Measurements from ENCODE around the gene IL22RA1.

Gene IL22RA1

DNA sequence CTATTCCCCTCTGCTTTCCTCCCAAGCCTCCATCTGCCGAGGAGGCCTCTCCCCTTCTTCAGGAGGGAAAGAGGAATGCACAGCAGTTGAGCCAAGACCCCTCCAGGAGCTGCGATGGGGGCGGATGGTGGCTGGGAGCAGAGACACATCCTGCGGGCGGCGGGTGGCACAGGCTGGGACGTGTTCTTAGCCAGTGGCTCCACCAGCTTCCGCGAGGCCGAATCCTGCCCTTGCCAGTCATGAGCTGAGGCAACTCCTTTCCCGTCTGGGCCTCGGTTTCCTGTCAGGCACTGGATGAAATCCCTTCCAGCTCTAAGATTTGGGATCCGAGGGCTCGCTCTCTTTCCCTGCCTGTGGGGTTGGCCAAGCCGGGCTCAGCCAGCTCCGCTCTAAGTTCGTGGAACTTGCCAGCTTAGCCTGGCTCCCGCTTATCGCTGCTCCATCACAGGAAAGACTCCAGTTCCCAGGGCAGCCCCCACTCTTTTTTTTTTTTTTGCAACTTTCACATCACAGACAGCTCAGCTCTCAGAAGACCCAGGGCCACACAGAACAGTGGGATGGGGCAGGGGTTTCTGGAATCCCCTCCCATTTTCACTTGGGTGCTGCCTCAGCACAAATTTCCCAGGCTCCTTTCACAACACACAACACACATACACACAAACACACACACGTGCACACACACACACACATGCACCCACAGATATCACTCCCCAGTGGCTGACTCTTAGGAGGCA lies 31.5 kb downstream of the IL22RA1 start:
- DNase-seq = no peak

DNA sequence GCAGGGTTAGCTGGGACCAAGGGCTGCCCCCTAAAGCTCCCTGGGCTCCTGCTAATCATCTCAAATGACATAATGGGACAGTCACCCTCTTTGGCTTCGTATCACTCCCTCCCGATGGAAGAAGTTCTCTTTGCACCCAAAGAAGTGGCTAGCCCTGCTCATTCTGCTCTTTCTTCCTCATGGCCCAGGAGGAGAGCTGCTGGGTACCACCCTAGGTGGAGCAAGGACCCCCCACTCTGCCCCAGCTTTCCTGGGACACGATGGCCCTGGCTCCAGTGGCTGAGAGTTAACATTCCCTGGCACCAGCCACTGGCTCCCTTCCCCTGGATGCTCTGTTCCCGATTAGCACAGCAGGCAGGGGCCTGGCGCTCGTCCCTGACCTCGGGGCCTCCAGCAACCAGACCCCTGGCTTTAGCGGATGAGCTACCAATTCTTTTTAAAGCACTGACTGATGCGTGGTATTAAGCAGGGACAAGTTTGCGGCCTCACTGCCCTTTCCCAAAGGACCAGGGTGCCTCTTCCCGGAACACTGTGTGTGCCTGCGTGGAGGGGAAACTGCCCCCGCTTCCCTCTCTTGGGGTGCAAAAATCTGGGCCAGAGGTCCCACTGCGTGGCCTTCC lies 32.2 kb downstream of the IL22RA1 start:
- DNase-seq = no peak

GRCh38 chr1:24109686-24110475 lies 33.1 kb downstream of the IL22RA1 start:
- DNase-seq = no peak

DNA sequence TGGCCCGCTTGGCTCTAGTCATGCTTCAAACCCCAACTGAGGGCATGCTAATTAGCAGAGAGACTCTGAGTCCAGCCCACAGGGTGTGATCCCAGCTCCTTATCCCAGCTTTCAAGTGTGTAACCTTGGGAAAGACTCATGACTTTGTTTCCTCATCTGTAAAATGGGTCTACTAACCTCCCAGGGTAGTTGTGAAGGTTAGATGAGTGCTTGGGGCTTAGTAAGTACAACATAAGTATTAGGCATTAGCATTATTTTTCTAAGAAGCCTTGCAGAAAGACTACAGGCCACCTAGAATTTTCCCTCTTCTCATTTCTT lies 33.8 kb downstream of the IL22RA1 start:
- no peak for DNase-seq

GRCh38 chr1:24108334-24109165 lies 34.4 kb downstream of the IL22RA1 start:
- DNase-seq = no peak

DNA sequence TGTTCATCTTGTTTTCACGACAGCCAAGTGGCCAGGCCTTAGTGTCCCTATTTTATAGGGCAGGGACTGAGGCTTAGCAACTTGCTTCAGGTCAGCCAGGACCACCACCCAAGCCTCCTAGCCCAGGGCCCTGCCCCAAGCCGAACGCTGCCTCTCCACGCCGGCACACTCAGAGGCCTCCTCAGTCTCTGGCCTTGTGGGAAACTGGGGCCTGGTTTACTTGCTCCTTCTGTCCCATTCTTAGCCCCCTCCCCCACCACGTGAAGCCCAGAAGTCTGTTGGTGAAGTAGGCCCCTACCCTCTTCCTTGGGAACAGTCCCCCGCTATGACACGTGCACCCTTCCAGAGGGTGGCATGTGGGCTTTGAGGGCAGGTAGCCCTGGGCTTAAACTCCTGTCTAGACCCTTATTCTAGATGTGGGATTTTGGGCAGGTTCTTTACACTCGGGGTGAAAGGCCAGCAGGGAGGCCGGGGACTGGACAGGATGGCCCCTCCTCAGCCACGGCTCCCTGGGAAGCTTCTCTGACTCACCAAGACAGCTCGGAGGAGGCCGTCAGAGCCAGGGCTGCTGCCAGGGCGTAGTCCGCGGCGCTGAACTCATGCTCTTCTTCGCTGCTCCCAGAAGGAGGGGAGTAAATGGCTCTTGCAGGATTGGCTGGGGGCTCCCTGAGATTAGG lies 35.3 kb downstream of the IL22RA1 start:
- DNase-seq = no peak

DNA sequence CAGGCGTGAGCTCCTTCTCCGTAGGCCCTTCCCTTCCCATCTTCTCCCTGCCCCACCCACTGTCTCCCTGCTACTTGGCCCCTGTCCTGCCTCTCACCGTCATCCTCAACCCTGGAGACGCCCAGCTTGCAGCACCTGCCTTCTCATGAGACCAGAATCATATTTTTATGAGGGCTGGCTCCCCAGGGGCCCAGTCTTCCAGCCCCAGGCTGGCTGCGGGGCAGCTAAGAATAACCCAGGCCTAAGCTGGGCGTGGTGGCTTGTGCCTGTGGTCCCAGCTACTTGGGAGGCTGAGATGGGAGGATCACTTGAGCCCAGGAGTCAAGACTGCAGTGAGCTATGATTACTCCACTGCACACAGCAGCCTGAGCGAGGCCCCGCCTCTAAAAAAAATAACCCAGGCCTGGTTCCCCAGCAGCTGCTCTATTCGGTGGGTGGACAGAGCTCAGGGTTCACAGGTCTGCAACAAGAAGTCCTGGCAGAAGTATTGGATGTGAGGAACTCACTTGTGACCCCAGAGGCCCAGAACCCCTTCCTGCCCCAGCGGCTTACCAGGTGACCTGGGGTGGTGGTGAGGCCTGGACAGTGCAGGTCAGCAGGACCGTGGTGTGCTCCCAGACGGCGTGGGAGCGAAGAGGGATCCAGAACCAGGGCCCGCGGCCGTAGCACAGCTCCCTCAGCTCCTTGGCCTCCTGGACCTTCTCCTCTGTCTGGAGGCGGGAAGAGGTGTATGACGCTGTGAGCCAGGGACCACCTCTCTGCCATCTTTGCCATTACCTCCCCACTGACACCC lies 37.4 kb downstream of the IL22RA1 start:
- DNase-seq = no peak

DNA sequence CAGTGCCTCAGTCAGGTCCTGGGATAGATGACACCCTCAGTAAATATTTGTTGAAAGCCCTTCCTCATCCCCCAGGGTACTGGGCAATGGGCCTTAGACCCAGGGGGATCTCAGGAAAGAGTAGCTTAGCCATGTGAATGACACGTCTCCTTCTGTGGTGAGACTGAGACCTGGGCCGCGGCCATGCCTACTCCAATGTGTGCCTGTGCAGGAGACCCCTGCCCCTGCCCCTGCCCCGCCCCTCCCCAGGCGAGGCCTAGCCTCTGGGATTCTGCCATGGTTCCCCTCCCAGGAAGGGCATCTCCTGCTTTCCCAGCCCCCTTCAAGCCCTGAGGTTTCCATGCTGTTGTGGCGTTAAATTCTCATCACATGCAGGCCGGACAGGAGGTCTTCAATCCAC lies 38.1 kb downstream of the IL22RA1 start:
- DNase-seq = no peak

GRCh38 chr1:24103879-24104278 lies 39.1 kb downstream of the IL22RA1 start:
- DNase-seq = no peak

DNA sequence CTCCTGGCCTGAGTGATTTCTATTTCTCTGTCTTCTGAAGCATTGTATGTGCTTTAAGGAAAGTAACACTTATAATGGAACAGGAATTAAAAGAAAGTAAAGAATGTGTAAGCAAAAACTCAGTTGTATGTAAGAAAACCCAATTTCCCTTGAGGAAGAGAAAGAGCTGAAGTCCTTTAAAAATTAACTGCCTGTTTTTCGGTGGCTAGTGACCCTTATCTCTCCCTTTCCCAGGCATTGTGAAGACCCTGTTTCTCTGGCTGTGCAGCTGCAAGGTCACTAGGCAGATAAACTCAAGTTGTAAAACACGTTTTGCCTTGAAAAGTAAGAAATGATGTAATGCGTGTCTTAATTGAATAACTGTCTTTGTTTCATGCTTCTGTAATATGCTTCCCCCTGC lies 39.5 kb downstream of the IL22RA1 start:
- no peak for DNase-seq

DNA sequence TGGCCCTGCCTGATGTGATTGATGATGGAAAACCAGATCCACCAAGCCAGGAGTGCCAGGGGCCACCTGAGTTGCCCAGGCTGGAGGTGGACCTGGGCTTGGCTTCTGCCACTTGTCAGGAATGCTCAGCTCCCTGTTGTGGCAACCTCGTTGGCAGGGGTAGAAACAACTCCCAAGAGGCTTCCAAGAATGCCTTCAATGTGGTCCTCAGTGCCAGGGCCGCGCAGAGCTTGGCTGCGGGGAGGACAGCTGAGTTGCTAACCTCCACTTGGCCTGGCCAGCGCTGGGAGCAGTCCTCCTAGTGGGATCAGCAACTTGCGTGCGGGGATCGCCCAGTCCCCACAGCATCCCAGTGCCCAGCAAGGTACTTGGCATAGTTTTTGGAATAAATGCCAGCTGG lies 40.0 kb downstream of the IL22RA1 start:
- no peak for DNase-seq

DNA sequence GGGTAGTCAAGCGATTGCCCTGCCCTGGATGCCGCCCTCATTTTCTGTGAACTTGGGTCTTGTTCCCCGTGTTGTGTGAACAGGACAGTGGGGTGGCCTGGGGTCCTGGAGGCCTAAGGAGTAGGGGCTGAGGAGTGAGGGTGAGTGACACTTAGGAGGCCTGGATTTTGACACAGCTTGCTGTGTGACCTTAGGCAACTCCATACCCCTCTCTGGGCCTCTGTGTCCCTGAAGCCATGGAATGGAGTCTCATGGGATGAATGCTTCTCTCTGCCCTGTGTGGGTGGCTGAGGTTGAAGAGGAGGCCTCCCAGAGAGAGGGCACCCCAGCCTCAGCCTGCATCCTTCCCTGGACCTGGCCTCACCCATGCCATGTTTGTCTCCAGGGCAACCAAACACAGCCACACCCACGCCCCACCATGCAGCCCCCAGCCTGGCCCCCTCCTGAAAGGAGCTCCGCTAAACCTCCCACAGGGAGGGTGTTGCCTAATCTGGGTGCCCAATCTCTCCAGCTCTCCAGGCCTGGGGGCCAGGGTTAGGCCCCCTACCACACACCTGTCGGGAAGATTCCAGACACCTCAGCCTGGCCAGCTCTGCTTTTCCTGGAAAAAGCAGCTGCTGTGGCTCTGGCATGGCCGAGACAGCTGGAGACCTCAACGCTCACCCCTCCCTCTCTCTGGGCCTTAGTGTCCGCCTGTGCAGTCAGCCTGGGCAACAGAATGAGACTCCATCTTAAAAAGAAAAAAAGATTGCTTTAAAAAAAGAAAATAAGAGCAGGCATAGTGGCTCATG lies 40.9 kb downstream of the IL22RA1 start:
- DNase-seq = no peak

DNA sequence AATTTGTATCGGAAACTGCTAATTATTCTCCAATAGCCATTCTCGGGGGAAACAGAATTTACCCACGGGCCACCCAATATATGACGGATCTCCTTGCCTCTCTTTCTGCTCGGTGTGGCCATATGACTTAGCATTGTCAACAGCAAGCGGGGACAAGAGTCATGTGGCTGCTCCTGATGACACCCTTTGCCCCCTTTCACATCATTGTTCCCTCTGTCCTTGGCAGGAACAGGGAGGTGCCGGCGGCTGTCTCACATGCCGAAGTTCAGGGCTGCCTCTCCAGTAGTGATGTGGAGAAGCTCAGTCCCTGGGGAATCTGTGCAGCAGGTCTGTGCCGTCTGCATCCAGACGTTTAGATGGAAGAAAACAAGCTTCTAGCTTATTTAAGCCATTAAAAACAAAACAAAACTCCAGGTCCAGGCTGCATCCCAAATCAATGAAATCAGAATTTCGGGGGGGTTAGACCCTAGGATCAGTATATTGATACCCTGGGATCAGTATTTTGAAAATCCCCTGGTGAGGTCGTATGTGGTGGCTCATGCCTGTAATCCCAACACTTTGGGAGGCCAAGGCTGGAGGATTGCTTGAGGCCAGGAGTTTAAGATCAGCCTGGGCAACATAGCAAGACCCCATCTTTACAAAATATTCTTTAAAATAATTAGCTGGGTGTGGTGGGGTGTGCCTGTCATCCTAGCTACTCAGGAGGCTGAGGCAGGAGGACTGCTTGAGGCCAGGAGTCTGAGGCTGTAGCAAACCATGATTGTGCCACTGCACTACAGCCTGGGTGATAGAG lies 41.8 kb downstream of the IL22RA1 start:
- DNase-seq = no peak

DNA sequence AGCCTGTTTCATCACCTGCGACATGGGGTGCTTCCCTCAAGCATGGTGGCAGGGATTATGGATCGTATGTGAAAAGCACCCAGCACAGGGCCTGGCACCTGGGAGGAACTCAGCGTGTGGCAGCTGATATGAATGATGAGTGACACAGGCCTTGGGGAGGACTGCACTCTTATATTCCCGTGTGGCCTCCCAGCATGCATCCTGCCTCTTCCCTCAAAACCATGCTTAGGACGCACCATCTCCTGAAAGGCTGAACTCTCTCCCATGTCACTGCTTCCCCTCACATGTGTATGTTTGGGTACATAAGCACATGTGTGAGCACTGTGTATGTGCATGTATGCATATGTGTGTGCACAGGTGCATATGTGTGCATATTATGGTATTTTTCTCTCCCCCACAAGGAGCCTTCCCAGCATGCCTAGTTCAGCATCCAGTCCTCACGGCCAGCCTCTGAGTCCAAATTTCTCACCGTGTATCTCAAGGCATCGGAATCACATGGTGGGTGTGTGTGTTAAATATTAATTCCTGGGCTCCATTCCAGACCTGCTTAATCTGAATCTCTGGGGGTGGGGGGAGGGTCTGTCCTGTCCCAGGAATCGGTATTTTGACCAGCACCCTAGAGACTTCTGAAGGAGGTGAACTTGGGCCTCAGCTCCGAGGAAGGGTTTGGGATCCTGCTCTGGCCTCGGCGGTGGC lies 43.8 kb downstream of the IL22RA1 start:
- DNase-seq = no peak

- no peak for DNase-seq
Measured at GRCh38 chr1:24098102-24098501, 44.8 kb downstream of the IL22RA1 start.

DNA sequence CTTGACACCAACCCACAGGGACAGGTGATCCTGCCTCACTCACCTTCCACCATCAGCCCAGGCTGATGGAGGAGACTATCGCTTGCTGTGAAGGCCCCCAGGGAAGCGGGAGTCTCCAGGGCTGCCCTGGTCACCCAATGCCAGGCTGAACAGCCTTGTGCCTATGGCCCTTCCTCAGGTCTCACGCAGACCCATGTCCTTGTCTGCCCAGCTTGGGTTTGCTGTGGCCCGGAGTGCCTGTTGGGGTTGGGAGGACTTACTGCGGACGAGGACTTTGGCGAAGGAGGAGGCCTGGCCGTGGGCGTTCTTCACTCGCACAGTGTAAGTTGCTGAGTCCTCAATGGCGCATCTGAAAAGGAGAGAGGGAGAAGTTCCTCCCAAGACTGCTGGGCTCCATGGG lies 45.3 kb downstream of the IL22RA1 start:
- DNase-seq = no peak

- DNase-seq = no peak
Measured at GRCh38 chr1:24096739-24097103, 46.2 kb downstream of the IL22RA1 start.

DNA sequence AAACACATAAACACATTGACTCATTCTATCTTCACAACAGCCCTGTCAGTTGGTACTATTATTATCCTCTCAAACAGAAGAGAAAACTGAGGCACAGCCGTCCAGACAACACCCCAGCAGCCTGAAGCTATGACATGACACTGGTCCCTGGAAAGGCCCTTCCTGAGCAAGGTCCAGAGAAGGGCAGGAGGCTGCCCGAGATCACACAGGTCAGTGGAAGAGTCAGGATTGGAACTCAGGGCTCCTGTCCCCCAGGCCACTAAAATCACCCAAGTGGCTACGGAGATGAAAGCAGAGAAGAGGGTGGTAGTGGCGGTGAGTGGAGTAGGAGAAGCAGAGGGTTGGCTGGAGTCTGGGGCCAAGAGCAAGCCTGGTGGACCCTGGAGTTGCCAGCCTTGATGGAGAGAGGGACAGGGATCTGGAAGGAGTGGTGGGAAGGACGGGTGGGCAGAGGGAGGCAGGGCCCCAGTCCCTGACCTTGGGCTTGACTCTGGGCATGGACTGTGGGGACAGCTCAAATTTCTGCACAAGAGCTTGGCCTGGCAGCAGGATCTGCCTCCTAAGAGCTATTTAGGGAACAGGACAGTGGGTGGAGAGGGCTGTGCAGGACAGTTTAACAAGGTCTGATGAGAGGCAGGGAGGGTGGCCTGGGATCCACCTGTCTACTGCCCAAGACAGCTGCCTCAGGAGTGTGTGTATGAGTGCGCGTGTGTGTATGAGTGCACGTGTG lies 46.8 kb downstream of the IL22RA1 start:
- DNase-seq = no peak
